Fibroblast of mammary gland (primary cell): ENCODE results near the gene SERTAD2.

Source experiments
- DNase-seq: peaks from one replicate; pipeline ENCODE4 v3.0.0-alpha.2; 2010; ENCODE audit warnings: low read depth
- H3K4me3 ChIP-seq: 2 replicates; pipeline ENCODE4 v1.5.1; 2011; ENCODE audit warnings: low read depth, mild to moderate bottlenecking, low read length, moderate library complexity; ENCODE audit not compliant: control insufficient read depth
- TF ChIP-seq, protein P1 (sequence below): conservative IDR thresholded peaks from 2 replicates; pipeline ENCODE4 v1.5.1; 2011; ENCODE audit warnings: low read depth, low read length, inconsistent platforms; ENCODE audit not compliant: control insufficient read depth, insufficient read depth

The SERTAD2 gene

GRCh38 chr2:64685430-64685829 is 31.7 kb upstream of the SERTAD2 start:
- DNase-seq = peak; percentile 24
- H3K4me3 ChIP-seq = no peak overlapping the region
- TF ChIP-seq, protein P1, sequence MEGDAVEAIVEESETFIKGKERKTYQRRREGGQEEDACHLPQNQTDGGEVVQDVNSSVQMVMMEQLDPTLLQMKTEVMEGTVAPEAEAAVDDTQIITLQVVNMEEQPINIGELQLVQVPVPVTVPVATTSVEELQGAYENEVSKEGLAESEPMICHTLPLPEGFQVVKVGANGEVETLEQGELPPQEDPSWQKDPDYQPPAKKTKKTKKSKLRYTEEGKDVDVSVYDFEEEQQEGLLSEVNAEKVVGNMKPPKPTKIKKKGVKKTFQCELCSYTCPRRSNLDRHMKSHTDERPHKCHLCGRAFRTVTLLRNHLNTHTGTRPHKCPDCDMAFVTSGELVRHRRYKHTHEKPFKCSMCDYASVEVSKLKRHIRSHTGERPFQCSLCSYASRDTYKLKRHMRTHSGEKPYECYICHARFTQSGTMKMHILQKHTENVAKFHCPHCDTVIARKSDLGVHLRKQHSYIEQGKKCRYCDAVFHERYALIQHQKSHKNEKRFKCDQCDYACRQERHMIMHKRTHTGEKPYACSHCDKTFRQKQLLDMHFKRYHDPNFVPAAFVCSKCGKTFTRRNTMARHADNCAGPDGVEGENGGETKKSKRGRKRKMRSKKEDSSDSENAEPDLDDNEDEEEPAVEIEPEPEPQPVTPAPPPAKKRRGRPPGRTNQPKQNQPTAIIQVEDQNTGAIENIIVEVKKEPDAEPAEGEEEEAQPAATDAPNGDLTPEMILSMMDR = no peak

GRCh38 chr2:64683771-64684510 is 30.2 kb upstream of the SERTAD2 start:
- no peak for DNase-seq
- H3K4me3 ChIP-seq = no peak overlapping the region
- TF ChIP-seq, protein P1 = no peak

DNA sequence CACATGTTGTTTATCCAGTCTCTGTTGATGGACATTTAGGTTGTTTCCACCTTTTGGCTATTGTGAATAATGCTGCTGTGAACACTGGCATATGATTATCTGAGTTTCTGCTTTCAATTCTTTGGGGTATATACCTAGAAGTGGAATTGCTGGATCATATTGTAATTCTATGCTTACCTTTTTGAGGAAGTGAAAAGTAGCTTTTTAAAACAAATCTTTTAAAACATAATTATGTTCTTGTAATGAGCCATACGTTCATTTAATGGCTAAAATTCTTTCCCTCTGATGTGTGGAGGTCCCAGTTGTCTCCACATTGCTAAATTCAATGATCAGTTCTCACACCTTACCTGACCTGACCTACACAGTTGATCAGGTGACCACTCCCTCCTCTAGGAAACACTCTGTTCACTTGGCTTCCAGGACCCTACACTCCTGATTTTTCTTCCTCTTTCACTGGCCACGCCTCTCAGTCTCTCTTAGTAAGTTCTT is 27.8 kb upstream of the SERTAD2 start:
- TF ChIP-seq, protein P1 = no peak
- H3K4me3 ChIP-seq = no peak overlapping the region
- DNase-seq = no peak

DNA sequence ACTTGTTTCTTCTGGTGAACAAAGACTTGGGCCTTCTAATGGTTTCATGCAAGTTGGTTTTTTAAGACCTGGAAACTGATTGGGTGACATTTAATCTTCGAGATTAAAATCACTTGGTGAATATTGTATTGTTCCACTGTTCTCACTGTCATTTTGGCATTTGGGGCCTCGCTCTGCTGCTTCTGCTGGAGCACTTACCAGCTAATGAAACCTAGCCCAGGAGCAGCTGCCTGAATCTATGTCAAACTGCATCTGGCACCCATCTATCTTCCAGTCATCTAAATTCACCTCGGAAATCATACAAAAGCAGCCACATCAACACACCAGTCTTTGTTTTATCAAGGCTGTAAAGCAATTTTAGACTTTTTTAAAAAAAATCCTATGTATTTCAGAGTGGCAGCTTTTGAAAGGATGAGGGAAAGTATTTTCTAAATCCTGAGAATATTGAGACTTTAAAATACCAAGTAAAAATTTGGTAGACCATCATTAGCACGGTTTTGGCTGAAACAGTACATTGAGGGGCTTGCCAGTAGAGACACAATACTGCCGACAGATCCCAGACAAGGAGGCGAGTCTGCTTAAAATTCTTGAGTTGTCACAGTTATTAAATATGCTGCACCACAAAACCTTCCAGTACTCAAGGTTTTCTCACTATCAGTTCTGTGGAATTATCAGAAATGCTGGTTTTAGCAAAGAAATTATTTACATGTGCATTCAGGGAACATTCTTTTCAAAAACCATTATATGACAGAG is 26.1 kb upstream of the SERTAD2 start:
- no peak for DNase-seq
- TF ChIP-seq, protein P1 = no peak
- H3K4me3 ChIP-seq = no peak overlapping the region

GRCh38 chr2:64678771-64679590 is 25.3 kb upstream of the SERTAD2 start:
- DNase-seq = no peak
- TF ChIP-seq, protein P1 = no peak
- H3K4me3 ChIP-seq = no peak overlapping the region

- TF ChIP-seq, protein P1 = no peak
- DNase-seq = no peak
Observed at GRCh38 chr2:64677530-64677929, 23.8 kb upstream of the SERTAD2 start.

More at GRCh38 chr2:64677530-64677929, 23.8 kb upstream of the SERTAD2 start:
- H3K4me3 ChIP-seq = no peak overlapping the region
